Fibroblast of skin of right quadriceps (primary cell): ENCODE measurements around the gene AXIN2.
A peak's percentile ranks its signal among the peaks of the same experiment; 100 is the strongest.

Source experiments
- DNase-seq: peaks from one replicate; pipeline ENCODE4 v3.0.0-alpha.2; 2013

Gene AXIN2

GRCh38 chr17:65576939-65577338 lies 15.5 kb upstream of the AXIN2 start:
- DNase-seq: no peak

- DNase-seq: no peak
Observed at GRCh38 chr17:65573282-65573602, 11.8 kb upstream of the AXIN2 start.

- no peak for DNase-seq
Observed at GRCh38 chr17:65572581-65573281, 11.3 kb upstream of the AXIN2 start.

GRCh38 chr17:65572186-65572580 lies 10.7 kb upstream of the AXIN2 start:
- no peak for DNase-seq

GRCh38 chr17:65568918-65569317 lies 7.5 kb upstream of the AXIN2 start:
- DNase-seq: no peak

- DNase-seq: no peak
Observed at GRCh38 chr17:65567566-65567965, 6.1 kb upstream of the AXIN2 start.

- DNase-seq: no peak
Observed at GRCh38 chr17:65565559-65565958, 4.1 kb upstream of the AXIN2 start.

GRCh38 chr17:65564793-65565192 lies 3.3 kb upstream of the AXIN2 start:
- DNase-seq: no peak

- no peak for DNase-seq
Observed at GRCh38 chr17:65562206-65562531, 721 bp upstream of the AXIN2 start.

GRCh38 chr17:65560628-65561451 lies 608 bp downstream of the AXIN2 start:
- DNase-seq: peak; percentile 87

GRCh38 chr17:65559804-65560627 lies 1.4 kb downstream of the AXIN2 start:
- peak; percentile 38 for DNase-seq

- DNase-seq: no peak
Observed at GRCh38 chr17:65559461-65559803, 2.0 kb downstream of the AXIN2 start.

- no peak for DNase-seq
Observed at GRCh38 chr17:65558683-65559460, 2.6 kb downstream of the AXIN2 start.

GRCh38 chr17:65558311-65558682 lies 3.2 kb downstream of the AXIN2 start:
- no peak for DNase-seq

GRCh38 chr17:65557349-65558310 lies 3.8 kb downstream of the AXIN2 start:
- peak; percentile 79 for DNase-seq

- DNase-seq: no peak
Observed at GRCh38 chr17:65556910-65557348, 4.5 kb downstream of the AXIN2 start.

GRCh38 chr17:65556014-65556909 lies 5.2 kb downstream of the AXIN2 start:
- DNase-seq: peak; percentile 71

GRCh38 chr17:65554553-65555223 lies 6.8 kb downstream of the AXIN2 start:
- DNase-seq: peak; percentile 69

GRCh38 chr17:65553646-65554552 lies 7.5 kb downstream of the AXIN2 start:
- peak; percentile 74 for DNase-seq
